CD4-positive, alpha-beta T cell treated with Interleukin-10 for 1 hour (primary cell): Measurements from ENCODE around the gene NDUFV3.
"Not testable (repeated sequence)": the region's sequence is repeated elsewhere in the genome, so short reads cannot be mapped to it uniquely, and the experiment has no call there.

Experiments
- DNase-seq: peaks from one replicate; pipeline ENCODE4 v3.0.0-alpha.2; 2020

Gene NDUFV3

DNA sequence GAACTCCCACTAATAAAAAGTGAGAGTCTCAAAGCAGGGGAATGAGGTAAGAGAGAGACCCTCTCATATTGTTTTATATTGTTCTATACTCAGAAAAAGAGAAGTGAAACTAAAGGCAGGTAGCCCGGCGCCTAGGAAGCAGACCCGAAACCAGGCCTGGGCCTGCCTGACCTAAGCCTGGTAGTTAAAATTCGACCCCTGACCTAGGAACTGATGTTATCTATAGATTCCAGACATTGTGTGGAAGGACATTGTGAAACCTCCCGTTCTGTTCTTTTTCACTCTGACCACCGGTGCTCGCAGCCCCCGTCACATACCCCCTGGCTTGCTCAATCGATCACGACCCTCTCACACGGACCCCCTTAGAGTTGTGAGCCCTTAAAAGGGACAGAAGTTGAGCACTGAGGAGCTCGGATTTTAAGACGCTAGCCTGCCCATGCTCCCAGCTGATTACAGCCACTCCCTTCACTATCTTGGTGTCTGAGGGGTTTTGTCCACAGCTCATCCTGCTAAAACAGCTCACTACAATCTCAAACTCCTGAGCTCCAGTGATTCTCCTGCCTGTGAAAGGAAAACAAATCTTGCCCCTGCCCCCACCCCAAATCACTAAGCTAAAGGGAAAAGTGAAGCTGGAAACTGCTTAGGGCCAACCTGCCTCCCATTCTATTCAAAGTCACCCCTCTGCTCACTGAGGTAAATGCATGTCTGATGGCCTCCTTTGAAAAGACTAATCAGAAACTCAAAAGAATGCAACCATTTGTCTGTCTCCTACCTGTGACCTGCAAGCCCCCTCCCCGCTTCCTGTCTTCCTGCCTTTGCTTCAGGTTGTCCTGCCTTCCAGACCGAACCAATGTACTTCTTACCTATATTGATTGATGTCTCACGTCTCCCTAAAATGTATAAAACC, 44.2 kb downstream of the NDUFV3 start:
- DNase-seq = not testable (repeated sequence)

DNA sequence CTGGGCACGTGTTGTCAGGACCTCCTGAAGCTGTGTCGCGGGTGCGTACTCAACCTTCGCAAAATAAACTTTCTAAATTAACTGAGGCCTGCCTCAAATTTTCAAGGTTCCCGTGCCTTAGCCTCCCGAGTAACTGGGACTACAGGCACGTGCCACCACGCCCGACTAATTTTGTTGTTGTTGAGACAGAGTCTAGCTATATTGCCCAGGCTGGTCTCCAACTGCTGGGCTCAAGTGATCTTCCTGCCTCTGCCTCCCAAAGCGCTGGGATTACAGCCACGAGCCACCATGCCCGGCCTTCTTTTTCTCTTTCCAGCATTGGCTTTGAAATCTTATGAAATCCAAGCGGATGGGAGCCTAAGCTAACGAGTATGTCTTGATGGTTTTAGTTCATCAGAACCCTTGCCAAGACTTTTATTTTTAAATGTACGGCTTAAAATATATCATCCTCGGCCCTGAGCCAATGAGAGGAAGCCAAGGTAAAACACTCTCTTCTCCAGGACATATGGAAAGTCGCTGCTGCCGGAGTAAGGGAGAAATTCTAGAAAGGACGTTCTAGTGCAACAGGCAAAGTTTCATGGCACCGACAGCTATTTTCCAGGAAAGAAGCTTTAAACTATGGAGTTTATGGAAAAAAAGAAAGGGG, 45.0 kb downstream of the NDUFV3 start:
- no peak for DNase-seq

DNA sequence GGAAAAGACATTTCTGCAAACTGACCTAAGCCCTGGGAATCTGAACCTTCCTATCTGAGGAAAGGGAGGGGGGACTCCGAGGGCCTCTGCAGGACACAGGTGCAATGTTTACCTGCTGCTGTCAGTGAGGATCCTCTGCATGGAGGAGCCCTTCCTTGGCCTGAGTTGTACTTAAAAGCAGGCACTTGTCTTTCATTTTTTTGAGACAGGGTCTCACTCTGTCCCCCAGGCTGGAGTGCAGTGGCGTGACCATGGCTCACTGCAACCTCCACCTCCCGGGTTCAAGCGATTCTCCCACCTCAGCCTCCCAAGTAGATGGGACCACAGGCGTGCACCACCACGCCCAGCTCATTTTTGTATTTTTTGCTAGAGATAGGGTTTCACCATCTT, 45.5 kb downstream of the NDUFV3 start:
- not testable (repeated sequence) for DNase-seq

DNA sequence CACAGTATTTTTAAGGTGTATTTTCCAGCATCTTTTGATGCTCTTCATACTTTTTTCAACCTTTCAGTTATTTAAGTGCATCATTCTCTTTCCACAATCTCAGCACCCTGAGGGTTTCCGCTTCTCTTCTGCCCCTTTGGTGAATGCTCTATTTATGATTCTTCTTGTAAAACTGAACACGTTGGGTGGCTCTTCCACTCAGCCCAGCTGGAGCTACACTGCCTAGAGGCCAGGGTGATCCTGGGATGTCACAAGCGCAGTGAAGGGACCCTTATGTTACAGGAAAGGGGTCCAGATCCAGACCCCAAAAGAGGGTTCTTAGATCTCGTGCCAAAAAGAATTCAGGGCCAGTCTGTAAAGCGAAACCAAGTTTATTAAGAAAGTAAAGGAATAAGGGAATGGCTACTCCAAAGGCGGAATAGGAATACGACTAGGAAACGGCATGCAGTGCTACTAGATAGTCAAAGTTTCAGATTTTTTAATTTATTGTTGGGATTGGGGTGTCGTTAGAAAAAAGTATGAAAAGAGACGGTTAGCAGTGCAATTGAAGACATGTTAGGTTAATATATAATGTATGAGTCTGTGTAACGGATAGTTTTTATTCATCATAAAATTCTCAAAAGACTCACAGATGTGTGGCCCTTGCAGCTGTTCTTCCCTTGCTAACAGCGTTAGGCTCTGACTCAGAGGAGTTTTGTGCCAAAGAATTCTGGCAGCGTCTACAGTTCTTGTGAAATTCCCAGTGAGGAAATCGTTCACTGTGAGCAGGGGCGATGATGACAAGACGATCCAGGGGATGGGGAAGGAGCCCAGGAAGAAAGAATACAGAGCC, 46.7 kb downstream of the NDUFV3 start:
- DNase-seq = no peak

DNA sequence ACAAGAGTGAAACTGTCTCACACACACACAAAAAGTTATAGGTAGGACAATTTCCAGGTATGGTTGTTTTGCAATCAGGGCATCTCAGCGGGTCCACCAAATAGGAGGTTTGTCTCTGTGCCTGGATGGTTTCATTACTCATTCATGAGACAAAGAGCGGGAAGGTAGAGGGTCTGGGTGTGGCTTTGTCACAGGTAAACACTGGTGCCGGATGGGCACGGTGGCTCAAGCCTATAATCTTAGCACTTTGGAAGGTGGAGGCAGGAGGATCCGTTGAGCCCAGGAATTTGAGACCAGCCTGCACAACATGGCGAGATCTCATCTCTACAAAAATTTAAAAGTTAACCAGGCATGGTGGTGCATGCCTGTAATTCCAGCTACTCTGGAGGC, 48.6 kb downstream of the NDUFV3 start:
- DNase-seq = no peak

DNA sequence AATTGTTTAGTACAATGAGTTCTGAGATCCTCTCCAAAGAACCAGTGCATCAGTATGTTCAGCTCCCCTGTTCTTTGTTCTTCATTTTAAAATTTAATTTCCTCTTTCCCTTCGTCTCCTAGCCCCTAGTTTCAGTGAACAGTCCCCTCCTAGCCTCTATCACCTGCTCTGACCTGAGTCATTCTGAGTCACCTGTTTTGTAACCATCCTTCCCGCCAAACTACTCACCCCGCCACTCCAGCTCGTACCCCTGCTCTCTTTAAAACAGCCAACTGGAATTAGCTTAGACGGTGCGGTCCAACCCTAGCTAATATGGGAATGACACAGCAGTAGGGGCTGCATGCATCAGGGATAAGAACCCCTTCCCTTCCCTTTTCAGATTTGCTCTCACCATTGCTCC, 49.1 kb downstream of the NDUFV3 start:
- no peak for DNase-seq

DNA sequence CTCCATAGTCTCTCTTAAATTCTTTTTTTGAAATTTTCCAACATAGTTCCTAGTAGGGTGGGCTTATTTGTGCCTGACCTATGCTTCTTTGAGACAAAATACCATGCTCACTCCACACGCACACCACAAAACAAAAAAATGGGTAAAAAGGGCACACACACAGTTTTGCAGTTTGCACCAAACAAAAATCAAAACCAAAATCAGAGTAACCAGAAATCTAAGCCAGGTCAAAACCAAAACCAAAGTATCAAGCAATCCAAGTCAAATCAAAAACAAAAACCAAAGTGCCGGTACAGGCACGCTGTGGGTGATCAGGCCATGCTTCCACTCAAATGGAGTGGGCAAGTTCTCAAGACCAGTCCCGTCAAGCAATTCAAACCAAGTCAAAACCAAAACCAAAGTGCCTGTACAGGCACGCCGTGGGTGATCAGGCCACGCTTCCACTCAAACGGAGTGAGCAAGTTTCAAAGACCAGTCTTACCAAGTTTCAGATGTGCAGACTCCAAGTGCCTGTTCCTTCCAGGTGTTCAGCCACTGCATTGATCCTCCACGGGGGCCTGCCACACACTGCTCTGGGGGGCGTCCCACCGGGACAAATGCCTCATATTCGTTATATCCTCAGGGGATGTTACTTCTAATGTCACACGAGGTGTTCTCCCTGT, 56.1 kb downstream of the NDUFV3 start:
- DNase-seq = peak; percentile 10

DNA sequence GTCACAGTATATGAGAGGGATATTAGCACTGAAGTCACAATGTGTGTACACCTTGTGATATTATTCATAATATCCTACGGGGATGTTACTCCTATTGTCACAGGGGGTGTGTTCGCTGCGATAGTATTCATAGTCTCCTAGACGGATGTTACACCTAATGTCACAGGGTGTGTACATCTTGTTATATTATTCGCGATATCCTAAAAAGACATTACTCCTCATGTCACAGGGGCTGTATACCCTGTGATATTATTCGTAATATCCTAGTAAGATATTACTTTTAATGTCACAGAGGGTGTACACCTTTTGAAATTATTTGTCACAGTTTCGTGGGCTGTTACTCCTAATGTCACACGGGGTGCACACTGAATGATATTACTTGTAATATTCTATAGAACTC, 58.1 kb downstream of the NDUFV3 start:
- not testable (repeated sequence) for DNase-seq

DNA sequence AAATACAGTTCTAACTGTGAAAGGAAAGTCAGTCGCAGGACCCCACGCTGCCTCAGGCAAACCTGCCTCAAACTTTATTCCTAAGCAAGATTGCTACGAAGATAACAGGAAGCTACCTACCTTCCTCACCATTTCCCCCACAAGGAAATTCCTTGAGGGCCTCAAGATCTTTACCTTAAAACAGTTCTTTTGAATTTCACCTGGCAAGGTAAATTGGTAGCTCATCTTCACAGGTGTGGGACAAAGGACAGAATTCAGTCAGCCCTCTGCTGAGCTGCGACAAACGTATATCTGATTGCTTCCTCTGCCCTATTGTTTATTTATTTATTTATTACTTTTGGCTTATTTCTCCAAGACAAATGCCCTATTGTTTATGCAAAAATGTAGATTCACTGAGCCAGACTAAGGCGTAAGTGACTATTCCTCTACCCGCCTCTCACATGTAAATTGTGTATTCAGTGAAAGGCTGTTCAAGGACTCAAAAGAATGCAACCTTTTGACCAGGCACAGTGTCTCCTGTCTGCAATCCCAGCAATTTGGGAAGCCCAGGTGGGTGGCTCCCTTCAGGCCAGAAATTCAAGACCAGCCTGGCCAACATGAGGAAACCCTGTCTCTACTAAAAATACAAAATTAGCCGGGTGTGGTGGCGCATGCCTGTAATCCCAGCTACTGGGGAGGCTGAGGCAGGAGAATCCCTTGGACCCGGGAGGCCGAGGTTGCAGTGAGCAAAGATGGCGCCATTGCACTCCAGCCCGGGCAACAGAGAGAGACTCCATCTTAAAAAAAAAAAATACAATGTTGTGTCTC, 63.9 kb downstream of the NDUFV3 start:
- no peak for DNase-seq

DNA sequence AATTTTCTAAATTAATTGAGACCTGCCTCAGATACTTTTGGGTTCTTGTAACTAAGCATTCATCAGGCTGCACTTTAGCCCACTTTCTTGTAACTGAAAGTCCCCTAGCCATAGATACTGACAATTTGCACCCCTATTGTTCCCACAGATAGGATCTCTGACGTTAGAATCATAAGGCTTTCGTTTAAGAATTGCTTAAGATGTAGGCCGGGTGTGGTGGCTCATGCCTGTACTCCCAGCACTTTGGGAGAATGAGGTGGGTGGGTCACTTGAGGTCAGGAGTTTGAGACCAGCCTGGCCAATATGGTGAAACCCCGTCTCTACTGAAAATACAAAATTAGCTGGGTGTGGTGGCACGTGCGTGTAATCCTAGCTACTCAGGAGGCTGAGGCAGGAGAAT, 65.0 kb downstream of the NDUFV3 start:
- DNase-seq = not testable (repeated sequence)

DNA sequence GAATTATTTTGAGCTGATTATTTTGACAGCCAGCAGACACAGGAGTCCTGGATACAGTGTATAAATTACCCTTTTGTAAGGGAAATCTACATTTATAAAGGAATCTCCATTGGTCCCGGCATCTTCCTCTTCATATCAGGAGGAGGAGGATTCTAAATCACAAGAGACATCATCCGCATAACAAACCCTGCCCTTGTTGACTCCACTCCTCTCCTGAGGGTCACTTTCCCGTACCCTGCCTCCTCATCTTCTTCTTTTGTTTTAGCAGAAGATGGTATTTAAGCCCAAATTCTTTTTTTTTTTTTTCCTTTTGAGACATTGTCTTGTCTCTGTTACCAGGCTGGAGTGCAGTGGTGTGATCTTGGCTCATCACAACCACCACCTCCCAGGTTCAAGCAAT, 66.6 kb downstream of the NDUFV3 start:
- no peak for DNase-seq

DNA sequence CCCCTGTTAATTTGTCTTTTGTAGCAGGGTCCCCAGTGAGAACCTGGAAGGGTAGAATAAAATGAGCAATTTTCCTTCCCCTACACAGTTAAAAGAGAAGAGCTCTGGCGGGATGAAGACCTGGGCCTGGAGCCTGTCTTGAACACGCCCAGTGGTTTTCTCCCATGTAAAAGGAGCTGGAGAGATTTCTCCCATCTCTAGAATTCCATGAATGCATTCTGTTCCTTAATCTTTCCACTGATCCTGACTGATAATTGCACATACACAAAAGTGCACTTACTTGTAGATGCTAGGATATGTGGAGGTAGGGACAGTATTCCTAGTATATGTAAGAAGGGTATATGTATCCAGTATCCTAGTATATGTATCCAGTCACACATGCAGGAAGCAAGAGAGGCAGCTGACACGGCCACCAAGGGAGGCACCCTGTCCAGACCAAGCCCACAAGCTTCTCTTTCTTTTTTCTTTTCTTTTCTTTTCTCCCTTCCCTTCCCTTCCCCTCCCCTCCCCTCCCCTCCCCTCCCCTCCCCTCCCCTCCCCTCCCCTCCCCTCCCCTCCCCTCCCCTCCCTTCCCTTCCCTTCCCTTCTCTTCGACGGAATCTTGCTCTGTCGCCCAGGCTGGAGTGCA, 69.4 kb downstream of the NDUFV3 start:
- no peak for DNase-seq
